GM19452 (cell line): Measurements from ENCODE around the gene FMO5.
"Not testable (repeated sequence)": the region's sequence is repeated elsewhere in the genome, so short reads cannot be mapped to it uniquely, and the experiment has no call there.

Experiments used
- ATAC-seq: cut with Tn5 transposase; IDR thresholded peaks from one replicate; pipeline ENCODE4 v1.9.1; 2021; ENCODE audit not compliant: unreplicated experiment

The FMO5 gene

GRCh38 chr1:147157116-147157515, 68.0 kb downstream of the FMO5 start:
- not testable (repeated sequence) for ATAC-seq

GRCh38 chr1:147156642-147157041, 68.5 kb downstream of the FMO5 start:
- no peak for ATAC-seq

DNA sequence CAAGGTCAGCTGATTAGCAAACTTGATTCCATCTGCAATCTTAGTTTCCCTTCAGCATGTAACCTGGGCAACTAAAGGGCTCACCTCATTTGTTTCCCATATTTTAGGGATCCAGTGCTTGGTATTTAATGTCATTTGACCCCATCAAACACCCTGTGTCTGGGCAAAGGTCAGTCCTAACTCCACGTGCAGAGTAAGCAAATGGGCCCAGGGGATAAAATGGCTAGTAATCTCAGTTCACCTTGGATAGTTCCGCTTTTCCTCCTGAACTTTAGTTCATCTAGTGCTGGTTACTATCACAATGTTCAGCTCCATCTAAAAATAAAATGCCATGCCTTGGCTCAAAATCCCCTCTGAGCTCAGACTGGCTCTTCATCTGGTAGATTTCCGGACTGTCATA, 72.4 kb downstream of the FMO5 start:
- ATAC-seq = no peak

GRCh38 chr1:147151244-147151643, 73.9 kb downstream of the FMO5 start:
- no peak for ATAC-seq

- no peak for ATAC-seq
These were observed 82.3 kb downstream of the FMO5 start for GRCh38 chr1:147142886-147143285.
